SK-N-SH (cell line): Measurements from ENCODE around the gene GNG4.
"Not testable (repeated sequence)": the region's sequence is repeated elsewhere in the genome, so short reads cannot be mapped to it uniquely, and the experiment has no call there.

Experiments
- CHD2 ChIP-seq: fragments of 150-350 bp; IDR thresholded peaks from 2 replicates; pipeline ENCODE4 v1.6.1; 2018; ENCODE audit warnings: low read length; ENCODE audit not compliant: partially characterized antibody
- CTCF ChIP-seq: fragments of 200-600 bp; sonication (generic); IDR thresholded peaks from 2 replicates; pipeline ENCODE4 v1.6.1; 2017; ENCODE audit warnings: antibody characterized with exemption, mild to moderate bottlenecking, moderate library complexity
- EP300 ChIP-seq, 2 experiments: IDR thresholded peaks; 2 replicates each; pipeline versions ENCODE4 v1.4.0 to v1.6.1; 2012; ENCODE audit warnings: borderline replicate concordance in 1 of 2, low read depth in 1 of 2, low read length in 1 of 2
- FOSL2 ChIP-seq: IDR thresholded peaks from 2 replicates; pipeline ENCODE4 v1.4.0; 2012; ENCODE audit warnings: low read depth, mild to moderate bottlenecking, moderate library complexity, borderline replicate concordance
- FOXM1 ChIP-seq: IDR thresholded peaks from 2 replicates; pipeline ENCODE4 v1.4.0; 2012; ENCODE audit warnings: low read depth, mild to moderate bottlenecking
- POLR2AphosphoS5 ChIP-seq: IDR thresholded peaks from 2 replicates; pipeline ENCODE4 v1.6.1; 2012; ENCODE audit warnings: low read depth, low read length
- RAD21 ChIP-seq: IDR thresholded peaks from 2 replicates; pipeline ENCODE4 v1.6.1; 2012; ENCODE audit warnings: mild to moderate bottlenecking, low read length
- SIN3A ChIP-seq: IDR thresholded peaks from 2 replicates; pipeline ENCODE4 v1.6.1; 2012; ENCODE audit warnings: low read depth, mild to moderate bottlenecking, low read length, moderate library complexity, borderline replicate concordance
- SMC3 ChIP-seq: IDR thresholded peaks from 2 replicates; pipeline ENCODE4 v1.6.1; 2012; ENCODE audit warnings: low read depth, low read length, improper control_type of control experiment
- TEAD4 ChIP-seq: IDR thresholded peaks from 2 replicates; pipeline ENCODE4 v1.4.0; 2012; ENCODE audit warnings: mild to moderate bottlenecking, borderline replicate concordance; ENCODE audit not compliant: insufficient read depth
- YY1 ChIP-seq: IDR thresholded peaks from 2 replicates; pipeline ENCODE4 v1.4.0; 2012; ENCODE audit warnings: low read depth, mild to moderate bottlenecking
- TF ChIP-seq, protein P1 (sequence below): IDR thresholded peaks from 2 replicates; pipeline ENCODE4 v1.4.0; 2012; ENCODE audit warnings: low read depth

- TF ChIP-seq POLR2AphosphoS5; SMC3; SIN3A; FOSL2; CTCF; EP300 (IDR thresholded peaks at IDR 0.05; ENCODE audit: borderline replicate concordance in 1 of 2, low read depth in 1 of 2, low read length in 1 of 2); FOXM1; CHD2; YY1; RAD21; TEAD4: not testable (repeated sequence)
- TF ChIP-seq, protein P1, sequence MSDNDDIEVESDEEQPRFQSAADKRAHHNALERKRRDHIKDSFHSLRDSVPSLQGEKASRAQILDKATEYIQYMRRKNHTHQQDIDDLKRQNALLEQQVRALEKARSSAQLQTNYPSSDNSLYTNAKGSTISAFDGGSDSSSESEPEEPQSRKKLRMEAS: not testable (repeated sequence)
Observed at GRCh38 chr1:235638612-235639011, 11.0 kb downstream of the GNG4 start.
